GM12801 (cell line): ENCODE results near the gene TCF19.

Experiments used
- CTCF ChIP-seq: IDR thresholded peaks from one replicate; pipeline ENCODE4 v1.5.1; 2011; ENCODE audit warnings: control low read depth; ENCODE audit not compliant: insufficient read length; ENCODE audit errors: extremely low read depth

The TCF19 gene

GRCh38 chr6:31173406-31173805 is 15.0 kb downstream of the TCF19 start:
- TF ChIP-seq CTCF: no peak

- TF ChIP-seq CTCF: no peak
These were observed 16.0 kb downstream of the TCF19 start for GRCh38 chr6:31174378-31174777.

- TF ChIP-seq CTCF: no peak
These were observed 17.6 kb downstream of the TCF19 start for GRCh38 chr6:31175971-31176370.

GRCh38 chr6:31178143-31179041 is 20.0 kb downstream of the TCF19 start:
- no peak for TF ChIP-seq CTCF

- no peak for TF ChIP-seq CTCF
These were observed 20.6 kb downstream of the TCF19 start for GRCh38 chr6:31179042-31179386.

GRCh38 chr6:31179896-31180295 is 21.5 kb downstream of the TCF19 start:
- TF ChIP-seq CTCF: no peak

- TF ChIP-seq CTCF: no peak
These were observed 22.1 kb downstream of the TCF19 start for GRCh38 chr6:31180500-31180899.
